Measurements from ENCODE around the gene CEP162. TPM values are rescaled to one million over a fixed set of nuclear protein-coding genes. Genes with fewer than 3 reads are reported as not detected.
"Not testable (repeated sequence)": the region's sequence is repeated elsewhere in the genome, so short reads cannot be mapped to it uniquely, and the experiment has no call there.

Gene CEP162
- total and polyA plus RNA-seq, 2 donors from 2014 or later: 4.6 to 14.6 TPM

DNA sequence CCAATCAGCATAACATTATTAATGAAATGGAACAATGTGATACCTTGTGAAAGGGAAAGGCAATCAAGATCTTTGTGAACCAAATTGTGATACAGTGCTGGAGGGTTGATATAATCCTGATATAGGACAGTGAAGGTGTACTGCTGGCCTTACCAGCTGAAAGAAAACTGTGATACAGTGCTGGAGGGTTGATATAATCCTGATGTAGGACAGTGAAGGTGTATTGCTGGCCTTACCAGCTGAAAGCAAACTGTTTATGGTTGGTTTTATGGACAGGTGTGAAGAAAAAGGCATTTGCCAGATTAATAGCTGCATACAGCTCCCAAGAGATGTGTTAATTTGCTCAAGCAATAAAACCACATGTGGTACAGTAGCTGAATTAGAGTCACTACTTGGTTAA lies 119.9 kb downstream of the CEP162 start:
- no peak overlapping the region for H3K9ac ChIP-seq (ENCODE audit: low read length in 3 of 3)
- intact Hi-C loops (cut with DNase I): no loop called here
- H3K36me3 ChIP-seq (ENCODE audit: control insufficient read depth in 2 of 3, insufficient read depth in 3 of 3, low read length in 3 of 3): no peaks in the 10 kb centered on the region
- H3K9me3 ChIP-seq (ENCODE audit: control insufficient read depth in 2 of 3, insufficient read depth in 1 of 3, low read length in 3 of 3): no peaks in the 10 kb centered on the region
- TF ChIP-seq, protein P1, sequence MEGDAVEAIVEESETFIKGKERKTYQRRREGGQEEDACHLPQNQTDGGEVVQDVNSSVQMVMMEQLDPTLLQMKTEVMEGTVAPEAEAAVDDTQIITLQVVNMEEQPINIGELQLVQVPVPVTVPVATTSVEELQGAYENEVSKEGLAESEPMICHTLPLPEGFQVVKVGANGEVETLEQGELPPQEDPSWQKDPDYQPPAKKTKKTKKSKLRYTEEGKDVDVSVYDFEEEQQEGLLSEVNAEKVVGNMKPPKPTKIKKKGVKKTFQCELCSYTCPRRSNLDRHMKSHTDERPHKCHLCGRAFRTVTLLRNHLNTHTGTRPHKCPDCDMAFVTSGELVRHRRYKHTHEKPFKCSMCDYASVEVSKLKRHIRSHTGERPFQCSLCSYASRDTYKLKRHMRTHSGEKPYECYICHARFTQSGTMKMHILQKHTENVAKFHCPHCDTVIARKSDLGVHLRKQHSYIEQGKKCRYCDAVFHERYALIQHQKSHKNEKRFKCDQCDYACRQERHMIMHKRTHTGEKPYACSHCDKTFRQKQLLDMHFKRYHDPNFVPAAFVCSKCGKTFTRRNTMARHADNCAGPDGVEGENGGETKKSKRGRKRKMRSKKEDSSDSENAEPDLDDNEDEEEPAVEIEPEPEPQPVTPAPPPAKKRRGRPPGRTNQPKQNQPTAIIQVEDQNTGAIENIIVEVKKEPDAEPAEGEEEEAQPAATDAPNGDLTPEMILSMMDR (IDR thresholded peaks at IDR 0.05; ENCODE audit: borderline replicate concordance, extremely low read depth, insufficient read depth): no peak
- no peak overlapping the region for H3K4me3 ChIP-seq (ENCODE audit: low read length in 3 of 3)
- H3K27me3 ChIP-seq (ENCODE audit: control insufficient read depth, insufficient read depth, low read length): no peaks in the 10 kb centered on the region
- no peak overlapping the region for H3K27ac ChIP-seq (ENCODE audit: low read depth in 2 of 2, low read length in 2 of 2)
- DNase-seq: no peak
- H3K4me1 ChIP-seq (ENCODE audit: control insufficient read depth in 2 of 3, insufficient read depth in 2 of 3, low read depth in 1 of 3, low read length in 3 of 3): no peaks in the 10 kb centered on the region
- no peak for FAIRE-seq

DNA sequence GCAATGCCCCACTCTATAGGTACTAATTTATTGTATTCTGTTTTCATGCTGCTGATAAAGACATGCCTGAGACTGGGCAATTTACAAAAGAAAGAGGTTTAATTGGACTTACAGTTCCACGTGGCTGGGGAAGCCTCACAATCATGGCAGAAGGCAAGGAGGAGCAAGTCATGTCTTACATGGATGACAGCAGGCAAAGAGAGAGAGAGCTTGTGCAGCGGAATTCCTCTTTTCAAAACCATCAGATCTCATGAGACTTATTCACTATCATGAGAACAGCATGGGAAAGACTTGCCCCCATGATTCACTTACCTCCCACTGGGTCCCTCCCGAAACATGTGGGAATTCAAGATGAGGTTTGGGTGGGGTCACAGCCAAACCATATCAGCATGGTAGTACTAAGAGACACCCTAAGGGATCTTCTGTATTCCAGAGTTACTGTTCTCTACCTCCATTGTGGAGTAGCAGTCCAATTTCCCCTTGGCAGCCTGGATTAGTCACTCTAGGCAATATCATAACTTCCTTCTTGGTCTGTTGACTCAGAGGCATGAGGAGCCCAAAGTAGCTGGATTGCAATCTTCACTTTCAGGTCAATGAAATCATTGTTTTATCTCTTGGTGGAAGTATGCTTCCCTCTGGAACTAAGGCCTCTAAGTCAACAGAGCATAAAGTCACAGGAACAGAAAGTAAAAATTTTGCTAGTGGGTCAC lies 122.1 kb downstream of the CEP162 start:
- H3K4me3 ChIP-seq (ENCODE audit: low read length in 3 of 3); H3K36me3 ChIP-seq (ENCODE audit: control insufficient read depth in 2 of 3, insufficient read depth in 3 of 3, low read length in 3 of 3); H3K27ac ChIP-seq (ENCODE audit: low read depth in 2 of 2, low read length in 2 of 2); H3K4me1 ChIP-seq (ENCODE audit: control insufficient read depth in 2 of 3, insufficient read depth in 2 of 3, low read depth in 1 of 3, low read length in 3 of 3); H3K9me3 ChIP-seq (ENCODE audit: control insufficient read depth in 2 of 3, insufficient read depth in 1 of 3, low read length in 3 of 3); intact Hi-C loops (cut with DNase I); FAIRE-seq; H3K27me3 ChIP-seq (ENCODE audit: control insufficient read depth, insufficient read depth, low read length); H3K9ac ChIP-seq (ENCODE audit: low read length in 3 of 3); DNase-seq: not testable (repeated sequence)

DNA sequence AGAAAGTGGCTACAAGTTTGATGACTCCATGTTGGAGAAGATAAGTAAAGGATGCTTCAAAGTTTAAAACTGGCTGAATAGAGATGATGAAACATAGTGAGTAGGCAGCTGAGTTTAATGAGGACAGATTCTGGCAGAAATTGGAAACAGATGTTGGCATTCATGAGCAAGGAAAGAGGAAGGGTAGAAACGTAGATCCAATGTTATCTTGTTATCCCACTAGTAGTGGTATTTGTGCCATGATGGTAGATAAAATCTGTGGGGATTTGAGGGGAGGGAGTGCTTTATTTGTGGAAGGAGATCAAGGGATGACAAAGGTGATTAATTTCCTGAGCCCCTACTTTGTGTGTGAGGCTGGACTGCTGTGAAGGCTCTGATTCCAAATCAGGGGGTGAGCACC lies 124.4 kb downstream of the CEP162 start:
- no peak overlapping the region for H3K4me3 ChIP-seq (ENCODE audit: low read length in 3 of 3)
- no peak overlapping the region for H3K9ac ChIP-seq (ENCODE audit: low read length in 3 of 3)
- no peaks in the 10 kb centered on the region for H3K27me3 ChIP-seq (ENCODE audit: control insufficient read depth, insufficient read depth, low read length)
- no peaks in the 10 kb centered on the region for H3K36me3 ChIP-seq (ENCODE audit: control insufficient read depth in 2 of 3, insufficient read depth in 3 of 3, low read length in 3 of 3)
- intact Hi-C loops (cut with DNase I): no loop called here
- FAIRE-seq: no peak
- H3K9me3 ChIP-seq (ENCODE audit: control insufficient read depth in 2 of 3, insufficient read depth in 1 of 3, low read length in 3 of 3): no peaks in the 10 kb centered on the region
- TF ChIP-seq, protein P1 (IDR thresholded peaks at IDR 0.05; ENCODE audit: borderline replicate concordance, extremely low read depth, insufficient read depth): no peak
- H3K27ac ChIP-seq (ENCODE audit: low read depth in 2 of 2, low read length in 2 of 2): no peak overlapping the region
- no peaks in the 10 kb centered on the region for H3K4me1 ChIP-seq (ENCODE audit: control insufficient read depth in 2 of 3, insufficient read depth in 2 of 3, low read depth in 1 of 3, low read length in 3 of 3)
- no peak for DNase-seq

GRCh38 chr6:84095156-84095555 lies 132.3 kb downstream of the CEP162 start:
- no peaks in the 10 kb centered on the region for H3K4me1 ChIP-seq (ENCODE audit: control insufficient read depth in 2 of 3, insufficient read depth in 2 of 3, low read depth in 1 of 3, low read length in 3 of 3)
- H3K27me3 ChIP-seq (ENCODE audit: control insufficient read depth, insufficient read depth, low read length): no peaks in the 10 kb centered on the region
- H3K4me3 ChIP-seq (ENCODE audit: low read length in 3 of 3): no peak overlapping the region
- intact Hi-C loops (cut with DNase I): no loop called here
- FAIRE-seq: no peak
- no peaks in the 10 kb centered on the region for H3K36me3 ChIP-seq (ENCODE audit: control insufficient read depth in 2 of 3, insufficient read depth in 3 of 3, low read length in 3 of 3)
- H3K9ac ChIP-seq (ENCODE audit: low read length in 3 of 3): no peak overlapping the region
- no peaks in the 10 kb centered on the region for H3K9me3 ChIP-seq (ENCODE audit: control insufficient read depth in 2 of 3, insufficient read depth in 1 of 3, low read length in 3 of 3)
- TF ChIP-seq, protein P1 (IDR thresholded peaks at IDR 0.05; ENCODE audit: borderline replicate concordance, extremely low read depth, insufficient read depth): no peak
- no peak overlapping the region for H3K27ac ChIP-seq (ENCODE audit: low read depth in 2 of 2, low read length in 2 of 2)
- no peak for DNase-seq
